IMR-90 (cell line): ENCODE measurements around the gene GAPT. TPM values are rescaled to one million over a fixed set of nuclear protein-coding genes. Genes with fewer than 3 reads are reported as not detected.

Source experiments
- ATAC-seq: fragments of 200-7000 bp; cut with Tn5 transposase; 2 replicates; pipeline ENCODE4 v1.9.1; 2020; ENCODE audit warnings: low read depth, mild to moderate bottlenecking, moderate library complexity
- BruUV-seq: library from RNA; stranded (reverse); fragments of 400-500 nt; replicated peaks from 2 replicates; lab custom pipeline; 2021; lab: Mats Ljungman, UMichigan
- CTCF ChIA-PET: fragments of 300-600 bp; formaldehyde crosslinking; extraction: SDS; loops from one replicate; lab custom pipeline; 2021; ENCODE audit warnings: antibody characterized with exemption; lab: Yijun Ruan, JAX
- POLR2A ChIA-PET: fragments of 300-600 bp; sonication (Branson Sonifier 250); formaldehyde crosslinking; loops from one replicate; lab custom pipeline; 2022; ENCODE audit warnings: antibody characterized with exemption; ENCODE audit not compliant: unreplicated experiment; lab: Charles Lee
- DNase-seq: peaks from one replicate; pipeline ENCODE4 v3.0.0; 2013
- H2AFZ ChIP-seq: replicated peaks from 2 replicates; pipeline ENCODE3; 2013; ENCODE audit warnings: low read length, mild to moderate bottlenecking; ENCODE audit not compliant: poor library complexity
- H2AK5ac ChIP-seq: 2 replicates; pipeline ENCODE4 v1.6.1; 2013; ENCODE audit warnings: low read depth, low read length, inconsistent platforms
- H2AK9ac ChIP-seq: replicated peaks from 2 replicates; pipeline ENCODE3; 2013; ENCODE audit warnings: mild to moderate bottlenecking, low read depth, low read length, moderate library complexity; ENCODE audit not compliant: poor library complexity
- H2BK120ac ChIP-seq: 2 replicates; pipeline ENCODE4 v1.6.1; 2013; ENCODE audit warnings: low read depth, low read length, inconsistent platforms
- H2BK15ac ChIP-seq: 3 replicates; pipeline ENCODE4 v1.6.1; 2013; ENCODE audit warnings: low read depth, low read length, inconsistent platforms
- H2BK20ac ChIP-seq: 2 replicates; pipeline ENCODE4 v1.6.1; 2013; ENCODE audit warnings: low read depth, mild to moderate bottlenecking, inconsistent platforms, low read length, moderate library complexity
- H2BK5ac ChIP-seq: 2 replicates; pipeline ENCODE4 v1.6.1; 2013; ENCODE audit warnings: mild to moderate bottlenecking, low read depth, low read length, inconsistent platforms; ENCODE audit not compliant: poor library complexity, severe bottlenecking
- H3K14ac ChIP-seq: replicated peaks from 2 replicates; pipeline ENCODE4 v1.6.1; 2013; ENCODE audit warnings: low read depth, low read length, inconsistent platforms
- H3K18ac ChIP-seq: 2 replicates; pipeline ENCODE4 v1.6.1; 2013; ENCODE audit warnings: low read depth, low read length, control low read depth
- H3K23ac ChIP-seq: 2 replicates; pipeline ENCODE4 v1.6.1; 2013; ENCODE audit warnings: low read depth, low read length, inconsistent platforms
- H3K27ac ChIP-seq: 2 replicates; pipeline ENCODE4 v1.5.1; 2013; ENCODE audit warnings: mild to moderate bottlenecking, control low read depth, low read length; ENCODE audit not compliant: insufficient read depth
- H3K27me3 ChIP-seq: 2 replicates; pipeline ENCODE4 v1.6.1; 2013; ENCODE audit warnings: low read length; ENCODE audit not compliant: control insufficient read depth, insufficient read depth
- H3K36me3 ChIP-seq: 2 replicates; pipeline ENCODE4 v1.6.1; 2013; ENCODE audit warnings: low read length, mixed read lengths; ENCODE audit not compliant: control insufficient read depth, insufficient read depth
- H3K4ac ChIP-seq: 2 replicates; pipeline ENCODE4 v1.6.1; 2013; ENCODE audit warnings: low read depth, low read length, inconsistent platforms
- H3K4me1 ChIP-seq: 2 replicates; pipeline ENCODE4 v1.6.1; 2013; ENCODE audit warnings: low read length, mixed read lengths; ENCODE audit not compliant: control insufficient read depth, insufficient read depth
- H3K4me2 ChIP-seq: 2 replicates; pipeline ENCODE4 v1.6.1; 2013; ENCODE audit warnings: low read depth, mild to moderate bottlenecking, control low read depth, low read length, moderate library complexity
- H3K4me3 ChIP-seq: 2 replicates; pipeline ENCODE4 v1.5.1; 2013; ENCODE audit warnings: low read depth, mild to moderate bottlenecking, control low read depth, low read length, moderate library complexity; ENCODE audit not compliant: insufficient read depth
- H3K56ac ChIP-seq: 2 replicates; pipeline ENCODE4 v1.6.1; 2013; ENCODE audit warnings: low read length, inconsistent platforms; ENCODE audit not compliant: insufficient read depth; ENCODE audit errors: extremely low read depth
- H3K79me1 ChIP-seq, 2 experiments: 2 replicates each; pipeline ENCODE4 v1.6.1; 2013; ENCODE audit warnings: low read length in 2 of 2, inconsistent platforms in 1 of 2, low read depth in 1 of 2
- H3K9ac ChIP-seq: 2 replicates; pipeline ENCODE4 v1.6.1; 2013; ENCODE audit warnings: low read depth, low read length, control low read depth
- H3K9me1 ChIP-seq: 2 replicates; pipeline ENCODE4 v1.6.1; 2013; ENCODE audit warnings: low read length, inconsistent platforms; ENCODE audit not compliant: insufficient read depth
- H3K9me3 ChIP-seq: 2 replicates; pipeline ENCODE4 v1.6.1; 2013; ENCODE audit warnings: low read length; ENCODE audit not compliant: control insufficient read depth, insufficient read depth
- H4K20me1 ChIP-seq: 2 replicates; pipeline ENCODE4 v1.6.1; 2013; ENCODE audit warnings: low read length, inconsistent platforms; ENCODE audit not compliant: insufficient read depth
- H4K5ac ChIP-seq: 2 replicates; pipeline ENCODE4 v1.6.1; 2013; ENCODE audit warnings: mild to moderate bottlenecking, low read depth, low read length, control low read depth
- H4K8ac ChIP-seq, 2 experiments: 2 replicates each; pipeline ENCODE4 v1.6.1; 2013; ENCODE audit warnings: low read depth in 2 of 2, low read length in 2 of 2, control low read depth in 1 of 2, inconsistent platforms in 1 of 2
- H4K91ac ChIP-seq: 2 replicates; pipeline ENCODE4 v1.6.1; 2013; ENCODE audit warnings: low read depth, low read length, inconsistent platforms; ENCODE audit not compliant: insufficient read depth
- BHLHE40 ChIP-seq: fragments of 150-350 bp; IDR thresholded peaks from 2 replicates; pipeline ENCODE4 v1.6.1; 2016; ENCODE audit warnings: mild to moderate bottlenecking, low read depth, low read length
- CEBPB ChIP-seq: IDR thresholded peaks from 2 replicates; pipeline ENCODE4 v1.6.1; 2012; ENCODE audit warnings: low read depth, low read length, improper control_type of control experiment
- CHD1 ChIP-seq: IDR thresholded peaks from 2 replicates; pipeline ENCODE4 v1.6.1; 2012; ENCODE audit warnings: low read depth, low read length, improper control_type of control experiment
- FOS ChIP-seq: fragments of 150-350 bp; IDR thresholded peaks from 2 replicates; pipeline ENCODE4 v1.6.1; 2016; ENCODE audit warnings: low read depth, low read length
- MAFK ChIP-seq: IDR thresholded peaks from 2 replicates; pipeline ENCODE4 v1.6.1; 2012; ENCODE audit warnings: low read depth, low read length, improper control_type of control experiment
- MAZ ChIP-seq: IDR thresholded peaks from 2 replicates; pipeline ENCODE4 v1.6.1; 2012; ENCODE audit warnings: low read depth, mild to moderate bottlenecking, low read length, improper control_type of control experiment, moderate library complexity, borderline replicate concordance
- MXI1 ChIP-seq: IDR thresholded peaks from 2 replicates; pipeline ENCODE4 v1.6.1; 2012; ENCODE audit warnings: low read depth, mild to moderate bottlenecking, low read length, moderate library complexity, borderline replicate concordance
- NFE2L2 ChIP-seq: fragments of 150-350 bp; IDR thresholded peaks from 2 replicates; pipeline ENCODE4 v1.6.1; 2016; ENCODE audit warnings: low read depth, mild to moderate bottlenecking, low read length
- RAD21 ChIP-seq: IDR thresholded peaks from 2 replicates; pipeline ENCODE4 v1.6.1; 2012; ENCODE audit warnings: low read length, improper control_type of control experiment
- RFX5 ChIP-seq: IDR thresholded peaks from 2 replicates; pipeline ENCODE4 v1.8.0; 2012; ENCODE audit warnings: low read depth, mild to moderate bottlenecking, low read length, moderate library complexity
- SMC3 ChIP-seq: fragments of 150-350 bp; IDR thresholded peaks from 2 replicates; pipeline ENCODE4 v1.6.1; 2016; ENCODE audit warnings: low read depth, mild to moderate bottlenecking, antibody characterized with exemption, low read length, moderate library complexity
- WGBS, 2 experiments: methylation state at CpG; one replicate each; pipeline versions ENCODE4 v1.1.5 to v1.1.7; 2013; ENCODE audit warnings: missing lambda C conversion rate in 2 of 2; ENCODE audit not compliant: insufficient read length in 1 of 2; ENCODE audit errors: extremely low coverage in 2 of 2; 5-methylcytosine and 5-hydroxymethylcytosine counted together
- dilution Hi-C: fragments of 300-500 bp; cut with HindIII; formaldehyde crosslinking; loops from one replicate; pipeline ENCODE4 v1.14.3; 2018; ENCODE audit warnings: low sequenced_read_pairs; ENCODE audit not compliant: unreplicated experiment
- in situ Hi-C: fragments of 300-500 bp; cut with MboI; formaldehyde crosslinking; loops from 3 replicates; pipeline ENCODE4 v1.14.3; 2019; ENCODE audit warnings: low sequenced_read_pairs, inconsistent platforms, mixed read lengths
- intact Hi-C: fragments of 100-400 bp; cut with micrococcal nuclease; formaldehyde crosslinking; loops from 2 replicates; pipeline ENCODE4 v1.10.0; 2022
- polyA plus RNA-seq, 3 experiments: library from polyadenylated mRNA; depleted of rRNA; stranded (reverse); fragments of >200 nt; gene quantifications; 2 replicates each; pipeline ENCODE4 v1.2.3, GENCODE V29; 2012; ENCODE audit warnings: low replicate concordance in 1 of 3
- total RNA-seq: library from RNA; depleted of rRNA; stranded (reverse); fragments of >200 nt; gene quantifications from 2 replicates; pipeline ENCODE4 v1.2.3, GENCODE V29; 2012
- TF ChIP-seq, protein P1 (sequence below): conservative IDR thresholded peaks from 2 replicates; pipeline ENCODE4 v1.5.1; 2012; ENCODE audit warnings: mild to moderate bottlenecking, low read depth, low read length, improper control_type of control experiment
- TF ChIP-seq, protein P2 (sequence below): fragments of 150-350 bp; IDR thresholded peaks from 2 replicates; pipeline ENCODE4 v1.6.1; 2017; ENCODE audit warnings: mild to moderate bottlenecking, antibody characterized with exemption, low read length, low read depth
- TF ChIP-seq, protein P3 (sequence below): fragments of 150-350 bp; IDR thresholded peaks from 2 replicates; pipeline ENCODE4 v1.6.1; 2016; ENCODE audit warnings: low read depth, mild to moderate bottlenecking, low read length, moderate library complexity, borderline replicate concordance

Gene GAPT
- total and polyA plus RNA-seq, 2 of the 4 experiments (the other 2 are of a cell fraction), result not detected

DNA sequence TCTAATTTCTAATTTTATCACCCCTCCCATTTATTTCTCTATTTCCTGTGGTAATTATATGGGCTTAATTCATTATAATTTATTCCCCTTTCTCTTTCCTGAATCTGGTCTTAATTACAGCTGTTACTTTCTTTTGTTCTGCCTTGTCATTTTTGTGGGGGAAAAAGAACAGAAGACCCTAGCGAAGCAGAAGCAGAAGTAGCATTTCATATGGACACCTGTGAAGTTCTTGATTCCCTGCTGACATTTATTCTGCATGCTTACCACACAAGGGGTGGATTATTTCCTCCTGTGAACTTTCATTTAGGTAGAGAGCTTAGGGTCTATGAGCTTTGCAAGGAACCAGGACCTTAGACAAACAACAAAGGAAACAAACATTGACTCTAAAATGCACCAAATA lies 33.3 kb downstream of the GAPT start:
- H3K4ac ChIP-seq, result no peak overlapping the region
- no peaks in the 10 kb centered on the region for H3K79me1 ChIP-seq
- no peaks in the 10 kb centered on the region for H3K36me3 ChIP-seq
- no peak overlapping the region for H2BK120ac ChIP-seq
- no peak overlapping the region for H2AK9ac ChIP-seq
- H3K27me3 ChIP-seq, result no peaks in the 10 kb centered on the region
- no CpG with 5 or more reads among the region's 1 CpG for WGBS, 2 experiments
- no peak overlapping the region for H2BK5ac ChIP-seq
- H3K27ac ChIP-seq, result no peak overlapping the region
- H2AFZ ChIP-seq, result no peak overlapping the region
- H2BK20ac ChIP-seq, result no peak overlapping the region
- no peak overlapping the region for H2BK15ac ChIP-seq
- DNase-seq (no peak), ATAC-seq (no peak)
- H3K23ac ChIP-seq, result no peak overlapping the region
- dilution Hi-C loops (no loop called here), intact Hi-C loops (no loop called here), in situ Hi-C loops (no loop called here)
- H2AK5ac ChIP-seq, result no peak overlapping the region
- no peaks in the 10 kb centered on the region for H3K9me3 ChIP-seq
- H3K56ac ChIP-seq, result no peak overlapping the region
- H3K18ac ChIP-seq, result no peak overlapping the region
- no peak overlapping the region for H4K5ac ChIP-seq
- no peak overlapping the region for H3K14ac ChIP-seq
- H3K4me2 ChIP-seq, result no peak overlapping the region
- no peak overlapping the region for H4K8ac ChIP-seq
- ChIA-PET POLR2A (no interaction called here), CTCF (interaction anchor here (0.6 kb wide), 1 partner anchor 1441 kb away, joined by 3 read pairs; no protein-coding TSS in a partner anchor)
- H3K9me1 ChIP-seq, result no peaks in the 10 kb centered on the region
- no peak for TF ChIP-seq CEBPB
- TF ChIP-seq NFE2L2, result no peak
- TF ChIP-seq RFX5, result no peak
- TF ChIP-seq, protein P1, sequence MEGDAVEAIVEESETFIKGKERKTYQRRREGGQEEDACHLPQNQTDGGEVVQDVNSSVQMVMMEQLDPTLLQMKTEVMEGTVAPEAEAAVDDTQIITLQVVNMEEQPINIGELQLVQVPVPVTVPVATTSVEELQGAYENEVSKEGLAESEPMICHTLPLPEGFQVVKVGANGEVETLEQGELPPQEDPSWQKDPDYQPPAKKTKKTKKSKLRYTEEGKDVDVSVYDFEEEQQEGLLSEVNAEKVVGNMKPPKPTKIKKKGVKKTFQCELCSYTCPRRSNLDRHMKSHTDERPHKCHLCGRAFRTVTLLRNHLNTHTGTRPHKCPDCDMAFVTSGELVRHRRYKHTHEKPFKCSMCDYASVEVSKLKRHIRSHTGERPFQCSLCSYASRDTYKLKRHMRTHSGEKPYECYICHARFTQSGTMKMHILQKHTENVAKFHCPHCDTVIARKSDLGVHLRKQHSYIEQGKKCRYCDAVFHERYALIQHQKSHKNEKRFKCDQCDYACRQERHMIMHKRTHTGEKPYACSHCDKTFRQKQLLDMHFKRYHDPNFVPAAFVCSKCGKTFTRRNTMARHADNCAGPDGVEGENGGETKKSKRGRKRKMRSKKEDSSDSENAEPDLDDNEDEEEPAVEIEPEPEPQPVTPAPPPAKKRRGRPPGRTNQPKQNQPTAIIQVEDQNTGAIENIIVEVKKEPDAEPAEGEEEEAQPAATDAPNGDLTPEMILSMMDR, result no peak
- TF ChIP-seq, protein P2, sequence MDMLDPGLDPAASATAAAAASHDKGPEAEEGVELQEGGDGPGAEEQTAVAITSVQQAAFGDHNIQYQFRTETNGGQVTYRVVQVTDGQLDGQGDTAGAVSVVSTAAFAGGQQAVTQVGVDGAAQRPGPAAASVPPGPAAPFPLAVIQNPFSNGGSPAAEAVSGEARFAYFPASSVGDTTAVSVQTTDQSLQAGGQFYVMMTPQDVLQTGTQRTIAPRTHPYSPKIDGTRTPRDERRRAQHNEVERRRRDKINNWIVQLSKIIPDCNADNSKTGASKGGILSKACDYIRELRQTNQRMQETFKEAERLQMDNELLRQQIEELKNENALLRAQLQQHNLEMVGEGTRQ, result no peak
- TF ChIP-seq FOS, result no peak
- TF ChIP-seq CHD1, result no peak
- no peak for TF ChIP-seq SMC3
- TF ChIP-seq, protein P3, sequence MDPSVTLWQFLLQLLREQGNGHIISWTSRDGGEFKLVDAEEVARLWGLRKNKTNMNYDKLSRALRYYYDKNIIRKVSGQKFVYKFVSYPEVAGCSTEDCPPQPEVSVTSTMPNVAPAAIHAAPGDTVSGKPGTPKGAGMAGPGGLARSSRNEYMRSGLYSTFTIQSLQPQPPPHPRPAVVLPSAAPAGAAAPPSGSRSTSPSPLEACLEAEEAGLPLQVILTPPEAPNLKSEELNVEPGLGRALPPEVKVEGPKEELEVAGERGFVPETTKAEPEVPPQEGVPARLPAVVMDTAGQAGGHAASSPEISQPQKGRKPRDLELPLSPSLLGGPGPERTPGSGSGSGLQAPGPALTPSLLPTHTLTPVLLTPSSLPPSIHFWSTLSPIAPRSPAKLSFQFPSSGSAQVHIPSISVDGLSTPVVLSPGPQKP, result no peak
- TF ChIP-seq MAFK, result no peak
- no peak for TF ChIP-seq MAZ
- TF ChIP-seq MXI1, result no peak
- no peak for TF ChIP-seq BHLHE40
- TF ChIP-seq RAD21, result no peak
- no peak overlapping the region for H3K4me3 ChIP-seq
- H4K91ac ChIP-seq, result no peak overlapping the region
- H3K4me1 ChIP-seq, result no peaks in the 10 kb centered on the region
- BruUV-seq, result no TSS peak
- no peak overlapping the region for H3K9ac ChIP-seq
- no peaks in the 10 kb centered on the region for H4K20me1 ChIP-seq
